ENCODE data around the gene G2E3. TPM values are rescaled to one million over a fixed set of nuclear protein-coding genes. Genes with fewer than 3 reads are reported as not detected.
"Not testable (repeated sequence)": the region's sequence is repeated elsewhere in the genome, so short reads cannot be mapped to it uniquely, and the experiment has no call there.

G2E3 gene
- total and polyA plus RNA-seq, 2 experiments from 2014 or later = 67.4 to 113 TPM

- Histone ChIP-seq H3K27ac (ENCODE audit: low read depth) (no peak overlapping the region), H3K36me3 (ENCODE audit: insufficient read depth) (peaks cover under 1% of the 10 kb centered on the region; the same call in 1 of the 2 replicates), H3K4me1 (ENCODE audit: insufficient read depth) (no peaks in the 10 kb centered on the region), H3K79me2 (replicated peaks; ENCODE audit: insufficient read depth) (peaks cover 81% of the 10 kb centered on the region), H2AFZ (no peak overlapping the region), H3K9me2 (ENCODE audit: insufficient read depth) (no peaks in the 10 kb centered on the region), H3K4me2 (no peak overlapping the region), H3K4me3 (no peak overlapping the region), H3K27me3 (ENCODE audit: insufficient read depth) (no peaks in the 10 kb centered on the region), H4K20me1 (replicated peaks; ENCODE audit: insufficient read depth) (peaks cover 14% of the 10 kb centered on the region; the same call in 1 of the 2 replicates), H3F3A (replicated peaks; ENCODE audit: low read depth) (peaks cover 4% of the 10 kb centered on the region; the same call in 1 of the 2 replicates)
- no peak for TF ChIP-seq STAT1 (IDR thresholded peaks at IDR 0.05; ENCODE audit: unreplicated experiment)
- TF ChIP-seq REST (IDR thresholded peaks at IDR 0.05; ENCODE audit: unreplicated experiment) = no peak
- no peak for TF ChIP-seq POLR2AphosphoS5 (IDR thresholded peaks at IDR 0.05; ENCODE audit: low read depth)
- TF ChIP-seq CTCF (conservative IDR thresholded peaks at IDR 0.05; ENCODE audit: low read depth in 2 of 2) = no peak
- TF ChIP-seq NANOG (IDR thresholded peaks at IDR 0.05; ENCODE audit: borderline replicate concordance) = no peak
- TF ChIP-seq CREB1 (CRISPR knock-in tag; IDR thresholded peaks at IDR 0.05; ENCODE audit: low read depth) = no peak
- no peak for TF ChIP-seq EZH2 (IDR thresholded peaks at IDR 0.05; ENCODE audit: low read depth, unreplicated experiment)
- TF ChIP-seq ZNF114 (CRISPR knock-in tag; IDR thresholded peaks at IDR 0.05) = no peak
- no peak for TF ChIP-seq ZNF462 (CRISPR knock-in tag; IDR thresholded peaks at IDR 0.05)
- Mint-ChIP-seq H3K9me3 (no peaks in the 10 kb centered on the region), H3K27me3 (ENCODE audit: insufficient read depth, low read depth, poor library complexity) (peaks cover 7% of the 10 kb centered on the region), H3K36me3 (ENCODE audit: low read depth) (peaks cover 4% of the 10 kb centered on the region; the same call in 2 of the 3 replicates), H3K4me1 (peaks cover 9% of the 10 kb centered on the region), H3K4me3 (no peak overlapping the region), H3K27ac (no peak overlapping the region)
- no peak for DNase-seq (ENCODE audit: low spot score)
- ATAC-seq = no peak
Observed at GRCh38 chr14:30625533-30625932, 66.6 kb downstream of the G2E3 start.

- not testable (repeated sequence) for H3K4me1 Mint-ChIP-seq; H2AFZ ChIP-seq; H3K27ac Mint-ChIP-seq; H3K36me3 ChIP-seq (ENCODE audit: insufficient read depth); H3K4me3 ChIP-seq; H3K9me2 ChIP-seq (ENCODE audit: insufficient read depth); H3F3A ChIP-seq (replicated peaks; ENCODE audit: low read depth); H3K4me3 Mint-ChIP-seq; H3K4me2 ChIP-seq; H3K4me1 ChIP-seq (ENCODE audit: insufficient read depth); ATAC-seq; H3K27me3 Mint-ChIP-seq (ENCODE audit: insufficient read depth, low read depth, poor library complexity); H3K27ac ChIP-seq (ENCODE audit: low read depth); H3K27me3 ChIP-seq (ENCODE audit: insufficient read depth); H3K9me3 Mint-ChIP-seq
- DNase-seq (ENCODE audit: low spot score) = peak; percentile 8
- H3K79me2 ChIP-seq (replicated peaks; ENCODE audit: insufficient read depth) = peaks cover 66% of the 10 kb centered on the region
- H3K36me3 Mint-ChIP-seq (ENCODE audit: low read depth) = peaks cover 14% of the 10 kb centered on the region; the same call in 2 of the 3 replicates
- peaks cover 14% of the 10 kb centered on the region; the same call in 1 of the 2 replicates for H4K20me1 ChIP-seq (replicated peaks; ENCODE audit: insufficient read depth)
Observed at GRCh38 chr14:30629432-30629831, 70.5 kb downstream of the G2E3 start.
